Lower lobe of right lung (tissue), 2 donors: ENCODE results near the gene ZNF385B. TPM values are rescaled to one million over a fixed set of nuclear protein-coding genes. Genes with fewer than 3 reads are reported as not detected.
"Not testable (repeated sequence)": the region's sequence is repeated elsewhere in the genome, so short reads cannot be mapped to it uniquely, and the experiment has no call there.

Experiments used
- ATAC-seq, 2 donors: fragments of 200-7000 bp; cut with Tn5 transposase; one replicate each; pipeline ENCODE4 v1.9.1; 2020 to 2022; ENCODE audit warnings: mild to moderate bottlenecking in 2 of 2, moderate library complexity in 2 of 2
- DNase-seq: peaks from one replicate; pipeline ENCODE4 v3.0.0-alpha.2; 2020
- H3K27ac ChIP-seq: fragments of 200-600 bp; one replicate; pipeline ENCODE4 v1.8.0; 2022
- H3K27me3 ChIP-seq: fragments of 200-600 bp; one replicate; pipeline ENCODE4 v1.8.0; 2022; ENCODE audit warnings: low read depth
- H3K36me3 ChIP-seq: fragments of 200-600 bp; one replicate; pipeline ENCODE4 v1.8.0; 2022; ENCODE audit warnings: mild to moderate bottlenecking
- H3K4me1 ChIP-seq: fragments of 200-600 bp; one replicate; pipeline ENCODE4 v1.8.0; 2022
- H3K4me3 ChIP-seq: fragments of 200-600 bp; one replicate; pipeline ENCODE4 v1.8.0; 2022; ENCODE audit warnings: mild to moderate bottlenecking
- H3K9me3 ChIP-seq: fragments of 200-600 bp; one replicate; pipeline ENCODE4 v1.8.0; 2022
- CTCF ChIP-seq: fragments of 200-600 bp; IDR thresholded peaks from one replicate; pipeline ENCODE4 v1.8.0; 2022; ENCODE audit warnings: antibody characterized with exemption, mild to moderate bottlenecking
- intact Hi-C: fragments of 100-400 bp; cut with DNase I; formaldehyde crosslinking; loops from one replicate; pipeline ENCODE4 v1.11.0; 2022
- total RNA-seq: library from RNA; stranded (reverse); fragmentation: NEBNext Ultra II Directional; extraction: Animal tissue kit (Norgen Biotek cat#: 25700); gene quantifications from one replicate; pipeline ENCODE4 v1.2.1, GENCODE V29; 2021
- donor health status: DM: no; HTN: yes; CAD: no; lungs with severe emphysema.

The ZNF385B gene
- total RNA-seq, 1 donor from 2014 or later, result 63.2 TPM

GRCh38 chr2:179790235-179791217 lies 70.9 kb downstream of the ZNF385B start:
- no peaks in the 10 kb centered on the region for H3K4me1 ChIP-seq

DNA sequence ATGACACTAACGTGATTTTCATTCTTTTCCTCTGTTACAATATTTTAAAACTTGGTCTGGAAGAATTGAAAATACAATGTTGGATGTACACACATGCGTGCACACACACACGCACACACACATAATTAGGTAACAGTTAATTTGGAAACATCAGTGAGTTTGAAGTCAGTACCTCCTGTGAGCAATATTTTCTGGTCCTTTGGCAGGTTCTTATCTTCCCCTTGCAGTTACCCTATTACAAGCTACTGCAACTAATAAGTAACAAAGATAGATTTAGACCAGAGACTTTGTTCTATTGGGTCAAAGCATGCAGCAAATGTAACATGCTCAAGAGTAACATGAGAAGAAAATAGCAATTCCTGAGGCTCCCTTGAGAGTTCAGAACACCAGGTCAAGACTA lies 73.3 kb downstream of the ZNF385B start:
- DNase-seq, result no peak
- H3K4me3 ChIP-seq, result no peak overlapping the region
- no peaks in the 10 kb centered on the region for H3K27me3 ChIP-seq

More at GRCh38 chr2:179790235-179791217, 70.9 kb downstream of the ZNF385B start:
- no peaks in the 10 kb centered on the region for H3K36me3 ChIP-seq
- H3K27me3 ChIP-seq, result no peaks in the 10 kb centered on the region
- H3K9me3 ChIP-seq, result no peaks in the 10 kb centered on the region
- no peak overlapping the region for H3K27ac ChIP-seq
- intact Hi-C loops, result no loop called here
- no peak for DNase-seq
- ATAC-seq, result no peak
- no peak overlapping the region for H3K4me3 ChIP-seq
- TF ChIP-seq CTCF, result no peak

GRCh38 chr2:179787601-179788000 lies 73.8 kb downstream of the ZNF385B start:
- no peak for TF ChIP-seq CTCF

More for the DNA sequence above, 73.3 kb downstream of the ZNF385B start:
- Histone ChIP-seq H3K9me3 (no peaks in the 10 kb centered on the region), H3K4me1 (no peaks in the 10 kb centered on the region), H3K36me3 (no peaks in the 10 kb centered on the region), H3K27ac (no peak overlapping the region)
- intact Hi-C loops, result no loop called here
- no peak for TF ChIP-seq CTCF
- no peak for ATAC-seq

GRCh38 chr2:179785902-179786301 lies 75.5 kb downstream of the ZNF385B start:
- intact Hi-C loops, result no loop called here
- no peak for ATAC-seq
- H3K36me3 ChIP-seq, result no peaks in the 10 kb centered on the region
- TF ChIP-seq CTCF, result no peak
- H3K4me1 ChIP-seq, result no peaks in the 10 kb centered on the region
- no peak overlapping the region for H3K4me3 ChIP-seq
- H3K9me3 ChIP-seq, result no peaks in the 10 kb centered on the region
- H3K27me3 ChIP-seq, result no peaks in the 10 kb centered on the region
- no peak overlapping the region for H3K27ac ChIP-seq
- no peak for DNase-seq

More at GRCh38 chr2:179787601-179788000, 73.8 kb downstream of the ZNF385B start:
- Histone ChIP-seq H3K36me3 (no peaks in the 10 kb centered on the region), H3K4me3 (no peak overlapping the region), H3K4me1 (no peaks in the 10 kb centered on the region), H3K27ac (no peak overlapping the region), H3K9me3 (no peaks in the 10 kb centered on the region), H3K27me3 (no peaks in the 10 kb centered on the region)
- intact Hi-C loops, result no loop called here
- DNase-seq (no peak), ATAC-seq (no peak)

DNA sequence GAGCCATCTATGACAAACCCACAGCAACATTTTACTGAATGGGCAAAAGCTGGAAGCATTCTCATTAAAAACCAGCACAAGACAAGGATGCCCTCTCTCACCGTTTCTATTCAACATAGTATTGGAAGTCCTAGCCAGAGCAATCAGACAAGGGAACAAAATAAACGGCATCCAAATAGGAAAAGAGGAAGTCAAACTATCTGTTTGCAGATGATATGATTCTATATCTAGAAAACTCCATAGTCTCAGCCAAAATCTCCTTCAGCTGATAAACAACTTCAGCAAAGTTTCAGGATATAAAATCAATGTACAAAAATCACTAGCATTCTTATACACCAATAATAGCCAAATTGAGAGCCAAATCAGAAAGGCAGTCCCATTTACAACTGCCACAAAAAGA lies 79.1 kb downstream of the ZNF385B start:
- H3K4me1 ChIP-seq, H3K36me3 ChIP-seq, H3K9me3 ChIP-seq, ATAC-seq, H3K4me3 ChIP-seq, DNase-seq, intact Hi-C loops, H3K27ac ChIP-seq, H3K27me3 ChIP-seq: not testable (repeated sequence)

GRCh38 chr2:179773986-179774385 lies 87.4 kb downstream of the ZNF385B start:
- ATAC-seq (peak in 1 of 2 donors; percentile 32), DNase-seq (no peak)
- intact Hi-C loops, result no loop called here
- no peaks in the 10 kb centered on the region for H3K27me3 ChIP-seq
- no peak overlapping the region for H3K4me3 ChIP-seq
- H3K4me1 ChIP-seq, result no peaks in the 10 kb centered on the region
- H3K27ac ChIP-seq, result no peak overlapping the region
- H3K36me3 ChIP-seq, result no peaks in the 10 kb centered on the region
- no peak for TF ChIP-seq CTCF
- H3K9me3 ChIP-seq, result no peaks in the 10 kb centered on the region
